ENCODE results near the gene CELA3B.
"Not testable (repeated sequence)": the region's sequence is repeated elsewhere in the genome, so short reads cannot be mapped to it uniquely, and the experiment has no call there.

GRCh38 chr1:21985893-21986292 is 9.1 kb downstream of the CELA3B start:
- TF ChIP-seq POLR2A (IDR thresholded peaks at IDR 0.05; ENCODE audit: low read length); GATA1 (IDR thresholded peaks at IDR 0.05; ENCODE audit: low read depth, low read length): not testable (repeated sequence)
